Renal cortex interstitium (tissue), 11 donors: ENCODE results near the gene KRTAP17-1. TPM values are rescaled to one million over a fixed set of nuclear protein-coding genes. Genes with fewer than 3 reads are reported as not detected.
"Not testable (repeated sequence)": the region's sequence is repeated elsewhere in the genome, so short reads cannot be mapped to it uniquely, and the experiment has no call there.

ENCODE experiments used
- DNase-seq, 11 donors: peaks; one replicate each; pipeline ENCODE4 v3.0.0-alpha.2; 2013; ENCODE audit warnings: low read depth in 9 of 11, low spot score in 4 of 11; ENCODE audit errors: extremely low read depth in 1 of 11
- polyA plus RNA-seq, 3 donors: library from polyadenylated mRNA; unstranded; fragments of 120-200 nt; gene quantifications; one replicate each; pipeline ENCODE4 v1.2.1, GENCODE V29; 2013; ENCODE audit not compliant: insufficient read length in 3 of 3

KRTAP17-1 gene
- polyA plus RNA-seq, 3 donors = 0.17 TPM; not detected in 2

DNA sequence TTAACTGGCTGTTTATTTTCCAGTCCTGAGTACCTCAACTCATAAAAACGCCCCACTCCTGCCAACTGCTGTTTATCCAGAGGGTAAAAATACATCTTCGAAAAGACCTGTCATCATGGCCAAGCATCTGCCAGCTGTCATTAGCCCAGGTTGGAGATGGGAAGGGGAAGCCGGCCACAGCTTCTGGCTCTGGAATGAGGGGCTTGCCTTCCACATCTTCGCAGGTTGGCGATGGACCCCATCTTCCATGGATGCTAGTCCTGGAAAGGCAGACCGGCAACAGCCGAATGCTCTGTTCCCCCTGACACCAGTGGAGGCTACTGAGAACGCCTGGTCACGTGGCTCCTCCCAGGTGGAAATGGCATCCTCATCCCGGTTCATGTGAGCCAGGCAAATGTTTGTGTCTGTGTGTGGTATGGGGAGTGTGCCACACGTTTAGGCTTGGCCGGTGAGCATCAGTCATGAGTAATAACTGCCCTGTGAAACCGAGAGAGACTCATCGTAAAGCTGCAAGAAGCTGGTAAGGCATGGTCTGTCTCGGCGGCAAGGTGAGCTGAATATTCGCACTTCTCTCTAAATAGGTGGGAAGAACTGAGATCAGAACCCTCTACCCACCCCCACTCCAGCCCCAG, 420 bp upstream of the KRTAP17-1 start:
- no peak for DNase-seq

DNA sequence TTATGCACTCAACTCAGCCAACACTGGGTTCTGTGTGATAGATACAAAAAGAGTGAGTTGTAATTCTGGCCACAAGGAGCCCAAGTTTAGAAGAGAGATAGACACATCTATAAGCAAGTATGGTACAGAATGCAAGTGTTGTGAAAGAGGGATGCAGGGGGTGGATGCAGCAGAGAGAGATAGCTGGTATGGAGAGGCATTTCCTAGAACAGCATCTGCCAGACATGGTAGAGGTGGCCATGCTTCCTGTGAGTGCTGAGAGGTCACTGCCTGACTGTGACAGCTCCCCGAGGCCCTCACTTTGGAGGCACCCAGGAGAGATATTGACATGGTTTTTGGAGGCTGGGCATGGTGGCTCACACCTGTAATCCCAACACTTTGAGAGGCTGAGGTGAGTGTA, 4.4 kb downstream of the KRTAP17-1 start:
- no peak for DNase-seq

DNA sequence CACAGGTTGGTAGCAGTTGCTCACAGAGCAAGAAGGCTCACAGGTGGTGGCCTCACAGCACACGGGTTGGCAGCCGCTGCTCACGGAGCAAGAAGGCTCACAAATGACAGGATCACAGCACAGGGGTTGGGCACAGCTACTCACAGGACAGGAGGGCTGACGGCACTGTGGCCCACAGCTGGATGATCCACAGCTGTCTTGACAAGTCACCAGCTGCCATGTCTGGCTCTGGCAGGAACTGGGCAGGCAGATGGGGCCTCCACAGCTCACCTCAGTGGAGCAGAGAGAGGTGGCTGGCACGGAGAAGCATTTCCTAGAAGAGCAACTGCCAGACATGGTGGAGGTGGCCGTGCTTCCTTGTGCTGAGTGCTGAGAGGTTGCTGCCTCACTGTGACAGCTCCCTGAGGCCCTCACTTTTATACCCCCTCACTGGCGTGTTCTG, 6.6 kb downstream of the KRTAP17-1 start, which contains the start of gene KRTAP16-1:
TSS of gene KRTAP16-1 (minus strand) at position 392 of the 442 bp plus-strand sequence. CDS start at position 336, 56 bp downstream.
- DNase-seq = no peak

DNA sequence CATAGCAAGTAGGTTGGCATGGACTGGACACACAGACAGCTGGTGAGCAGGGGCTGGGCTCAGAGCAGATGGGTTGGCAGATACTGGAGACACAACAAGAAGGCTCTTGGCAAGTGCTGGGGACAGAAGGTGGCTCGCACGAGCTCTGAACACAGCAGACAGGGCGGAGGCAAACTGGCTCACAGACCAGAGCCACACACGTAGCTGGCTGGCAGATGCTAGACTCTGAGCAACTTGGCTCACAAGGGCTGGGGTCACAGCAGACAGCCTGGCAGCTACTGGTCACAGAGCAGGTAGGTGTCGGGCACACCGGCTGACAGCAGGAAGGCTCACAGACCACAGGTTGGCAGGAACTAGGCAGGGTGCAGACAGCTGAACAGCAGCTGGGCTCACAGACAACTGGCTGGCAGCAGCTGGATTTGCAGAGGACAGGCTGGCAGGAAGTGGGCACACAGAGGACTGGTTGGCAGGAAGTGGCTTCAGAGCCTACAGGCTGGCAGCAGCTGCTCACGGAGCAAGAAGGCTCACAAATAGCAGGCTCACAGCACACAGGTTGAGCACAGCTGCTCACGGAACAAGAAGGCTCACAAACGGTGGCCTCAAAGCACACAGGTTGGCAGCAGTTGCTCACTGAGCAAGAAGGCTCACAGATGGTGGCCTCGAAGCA, 7.1 kb downstream of the KRTAP17-1 start:
- no peak for DNase-seq

DNA sequence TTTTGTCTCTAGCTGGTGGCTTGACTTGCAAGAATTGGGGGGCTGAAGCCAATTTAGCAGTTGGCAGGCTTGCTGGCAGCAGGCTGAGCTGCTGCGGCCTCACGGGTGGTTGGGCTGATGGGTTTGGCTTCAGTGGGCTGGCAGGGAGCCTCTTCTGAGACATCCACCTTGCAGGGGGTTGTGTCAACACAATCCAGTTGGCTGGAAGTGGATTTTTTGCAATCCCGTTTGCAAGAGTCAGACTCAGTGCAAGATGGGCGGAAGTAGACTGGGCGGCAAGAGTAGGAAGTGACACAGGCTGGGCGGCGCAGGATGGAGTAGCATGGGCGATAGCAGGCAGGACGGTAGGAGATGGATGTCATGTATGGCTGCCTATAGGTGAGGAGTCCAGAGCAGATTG, 7.9 kb downstream of the KRTAP17-1 start:
- no peak for DNase-seq

DNA sequence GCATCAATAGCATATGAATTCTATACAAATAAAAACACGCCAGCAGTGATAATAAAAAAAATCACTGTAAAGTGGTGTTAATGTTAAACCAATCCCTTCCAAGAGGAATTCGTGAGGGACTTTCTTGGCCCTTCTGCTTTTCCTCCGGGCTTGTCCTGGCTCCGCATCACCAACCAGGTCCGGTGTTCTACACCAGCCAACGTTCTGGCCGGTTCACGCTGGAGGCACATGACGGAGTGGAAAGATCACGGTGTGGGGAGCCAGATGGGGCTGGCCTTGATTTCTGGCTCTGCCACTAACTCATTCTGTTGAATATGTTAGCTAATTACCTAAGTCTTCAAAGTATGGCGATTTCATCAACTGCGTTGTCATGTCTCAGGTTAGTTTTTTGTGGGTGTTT, 11.4 kb downstream of the KRTAP17-1 start:
- no peak for DNase-seq

DNA sequence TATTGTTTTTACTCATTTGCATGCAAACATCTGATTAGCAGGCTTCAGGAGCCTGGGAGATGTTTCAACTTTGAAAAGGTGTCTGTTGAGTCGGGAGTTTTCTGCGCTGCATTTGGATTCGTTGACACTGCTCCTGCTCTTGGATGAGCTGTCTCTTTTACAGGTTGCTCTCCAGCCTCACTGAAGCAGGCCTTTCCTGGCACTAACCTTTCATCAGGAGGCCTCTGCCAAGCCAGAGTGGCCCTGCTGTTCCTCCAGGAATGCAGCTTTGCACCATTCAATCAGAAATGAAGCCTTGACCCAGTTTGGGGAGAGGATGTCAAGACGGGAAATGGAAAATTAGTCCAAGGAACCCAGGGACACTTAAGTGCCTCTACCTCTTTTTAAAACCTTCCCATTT, 12.5 kb downstream of the KRTAP17-1 start:
- no peak for DNase-seq

DNA sequence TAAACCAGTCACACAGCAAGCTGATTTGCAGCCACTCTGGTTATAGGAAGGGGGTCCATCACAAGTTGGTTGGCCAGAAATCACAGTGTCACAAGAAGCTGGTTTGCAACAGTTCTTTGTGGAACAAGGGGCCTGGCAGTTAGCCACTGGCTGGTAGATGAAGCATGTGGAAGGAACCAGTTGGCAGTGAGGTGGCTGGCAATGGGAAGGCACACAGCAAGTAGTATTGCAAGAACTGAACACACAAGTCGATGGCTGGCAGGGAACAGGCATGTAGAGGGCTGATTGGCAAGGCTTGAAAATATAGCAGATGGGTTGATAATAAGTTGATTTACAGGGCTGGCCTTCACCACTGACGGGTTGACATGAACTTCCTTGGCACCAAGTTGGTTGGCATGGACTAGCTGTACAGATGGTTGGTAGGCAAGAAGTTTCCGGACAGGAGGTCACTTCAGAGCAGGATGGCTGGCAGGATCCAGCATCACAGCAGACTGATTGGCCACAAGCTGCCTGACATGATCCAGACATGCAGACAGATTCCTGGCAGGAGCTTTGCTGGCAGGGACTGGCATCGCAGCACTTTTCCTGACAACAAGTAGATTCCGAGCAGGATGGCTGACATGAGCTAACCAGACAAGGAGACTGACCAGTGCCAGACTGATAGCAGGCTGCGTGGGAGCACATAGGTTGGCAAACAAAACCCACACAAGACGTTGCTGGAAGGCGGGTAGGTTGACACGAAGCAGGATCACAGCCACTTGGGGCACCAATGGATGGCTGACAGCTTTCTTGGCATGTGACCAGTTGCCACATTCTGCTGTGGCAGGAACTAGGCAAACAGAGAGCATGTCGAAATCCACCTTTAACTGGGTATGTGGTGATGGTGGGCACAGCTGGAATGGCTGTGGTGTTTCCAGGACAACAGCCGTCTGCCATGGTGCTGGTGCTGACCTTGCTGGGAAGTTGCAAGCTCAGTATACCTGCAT, 13.3 kb downstream of the KRTAP17-1 start, which contains the start of gene KRTAP29-1:
TSS of gene KRTAP29-1 (minus strand) at position 936 of the 986 bp plus-strand sequence. CDS start at position 936, 0 bp downstream.
- DNase-seq = no peak

DNA sequence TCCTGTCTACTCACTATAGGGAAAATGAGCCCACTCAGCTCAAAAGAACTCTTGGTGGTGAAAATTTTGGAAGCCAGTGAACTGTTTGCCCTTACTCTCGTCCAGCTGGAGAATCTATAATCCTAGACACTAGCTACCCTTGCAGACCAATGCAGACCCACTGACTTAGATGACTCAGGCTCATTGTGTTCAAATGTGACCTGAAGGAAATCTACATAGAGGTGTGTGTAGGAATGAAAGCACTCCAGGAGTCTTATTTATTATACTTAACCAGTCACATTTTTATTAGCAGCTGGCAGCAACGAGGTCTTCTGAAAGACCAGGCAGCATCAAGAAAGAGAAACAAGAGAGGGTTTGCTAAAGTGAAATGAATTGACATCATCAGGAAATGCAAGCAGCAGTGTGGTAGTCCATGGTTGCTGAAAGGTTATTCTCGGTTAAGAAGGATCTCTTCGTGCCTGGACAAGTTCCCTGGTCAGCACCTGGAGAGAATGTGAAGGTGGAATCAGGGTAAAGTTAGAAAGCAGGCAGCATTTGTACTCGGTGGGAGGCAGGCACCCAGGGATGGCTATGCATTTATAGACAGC, 14.2 kb downstream of the KRTAP17-1 start:
- DNase-seq = no peak

DNA sequence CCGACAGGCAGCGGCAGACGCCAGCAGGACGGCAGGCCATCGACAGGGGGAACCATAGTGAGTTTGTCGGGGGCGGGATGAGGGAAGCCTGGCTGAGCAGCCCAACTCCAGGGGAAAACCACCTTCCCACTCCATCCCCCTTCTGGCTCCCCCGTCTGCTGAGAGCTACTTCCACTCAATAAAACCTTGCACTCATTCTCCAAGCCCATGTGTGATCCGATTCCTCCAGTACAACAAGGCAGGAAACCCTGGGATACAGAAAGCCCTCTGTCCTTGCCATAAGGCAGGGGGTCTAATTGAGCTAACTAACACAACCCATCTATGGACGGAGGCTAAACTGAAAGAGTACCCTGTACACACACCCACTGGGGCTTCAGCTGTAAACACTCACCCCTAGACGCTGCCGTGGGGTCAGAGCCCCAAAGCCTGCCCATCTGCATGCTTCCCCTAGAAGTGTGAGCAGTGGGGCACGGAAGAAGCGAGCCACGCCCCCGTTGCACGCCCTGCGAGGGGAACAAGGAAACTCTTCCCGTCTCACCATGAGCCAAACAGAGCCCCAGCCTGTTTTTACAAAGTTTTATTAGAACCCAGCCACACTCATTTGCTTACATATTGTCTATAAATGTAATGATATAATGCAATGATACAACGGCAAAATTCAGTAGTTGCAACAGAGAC, 16.9 kb downstream of the KRTAP17-1 start:
- no peak for DNase-seq

DNA sequence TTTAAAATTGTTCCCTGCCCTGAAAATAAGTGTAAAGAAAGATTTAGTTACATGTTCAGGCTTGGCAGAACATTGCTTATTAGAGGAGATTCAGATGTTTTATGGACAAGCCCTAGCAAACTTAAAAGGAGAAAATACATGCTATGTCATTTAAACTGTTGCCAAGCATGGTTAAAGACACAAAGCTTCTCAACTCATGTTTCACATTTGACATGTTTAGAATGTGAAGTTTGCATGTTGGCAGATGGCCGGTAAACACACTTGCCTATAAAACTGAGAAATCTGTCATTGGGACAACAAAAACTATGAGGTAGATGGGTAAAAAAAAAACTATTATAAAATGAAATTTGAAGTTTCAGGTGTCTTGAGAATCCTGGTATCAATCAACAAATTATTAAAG, 18.7 kb downstream of the KRTAP17-1 start:
- DNase-seq = no peak

DNA sequence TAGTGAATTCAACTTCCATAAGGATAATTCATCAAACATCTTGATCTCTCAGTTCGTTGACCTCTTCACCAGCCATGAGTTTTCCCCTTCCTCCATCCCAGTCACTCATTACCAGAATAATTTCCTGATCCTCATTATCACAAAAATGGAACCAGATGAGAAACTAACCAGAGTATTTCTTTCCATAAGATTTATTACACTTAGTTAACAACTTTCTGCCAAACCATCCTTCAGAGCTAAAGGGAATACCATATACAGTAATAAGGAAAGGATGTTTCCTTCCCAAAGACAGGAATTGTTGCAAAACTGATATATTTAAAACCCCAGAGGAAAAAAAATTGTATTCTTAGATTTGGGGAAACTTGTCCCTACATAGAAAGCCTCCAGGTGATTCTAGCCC, 21.5 kb downstream of the KRTAP17-1 start:
- DNase-seq = no peak

DNA sequence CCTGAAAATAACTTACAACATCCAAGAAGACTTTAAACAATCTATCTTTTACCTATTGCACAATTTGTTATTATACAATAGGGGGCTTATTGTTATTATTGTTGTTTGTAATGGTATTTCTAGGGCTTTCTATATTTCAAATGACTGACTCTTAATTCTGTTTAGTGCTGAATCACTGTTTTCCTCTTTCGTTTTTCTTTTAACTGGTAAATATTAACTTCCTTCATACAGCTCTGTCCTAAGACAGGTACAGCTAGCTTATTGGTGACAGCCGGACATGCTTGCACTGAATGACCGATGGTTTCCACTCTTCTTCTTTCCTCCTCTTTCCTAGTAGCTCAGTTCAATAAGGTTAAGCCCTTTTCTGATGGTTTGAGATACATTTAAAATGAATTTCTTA, 28.5 kb downstream of the KRTAP17-1 start:
- no peak for DNase-seq

DNA sequence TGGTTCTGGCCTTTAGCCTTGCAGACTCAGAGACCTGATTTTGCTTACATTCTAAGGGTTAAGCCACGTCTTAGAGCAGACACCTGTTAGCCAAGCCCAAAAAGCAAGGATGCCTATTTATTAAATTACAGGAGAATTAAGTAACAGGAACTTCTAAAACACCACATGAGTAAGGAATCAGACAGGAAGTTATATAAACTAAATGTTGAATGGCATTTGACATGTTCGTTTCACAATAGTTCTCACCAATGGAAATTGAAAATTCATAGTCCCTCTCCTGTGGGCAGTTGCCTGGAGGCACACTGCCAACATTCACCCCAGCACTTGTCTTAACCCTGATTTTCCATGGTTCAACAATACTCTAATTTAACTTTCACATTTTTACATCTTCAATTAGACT, 31.0 kb downstream of the KRTAP17-1 start:
- no peak for DNase-seq

DNA sequence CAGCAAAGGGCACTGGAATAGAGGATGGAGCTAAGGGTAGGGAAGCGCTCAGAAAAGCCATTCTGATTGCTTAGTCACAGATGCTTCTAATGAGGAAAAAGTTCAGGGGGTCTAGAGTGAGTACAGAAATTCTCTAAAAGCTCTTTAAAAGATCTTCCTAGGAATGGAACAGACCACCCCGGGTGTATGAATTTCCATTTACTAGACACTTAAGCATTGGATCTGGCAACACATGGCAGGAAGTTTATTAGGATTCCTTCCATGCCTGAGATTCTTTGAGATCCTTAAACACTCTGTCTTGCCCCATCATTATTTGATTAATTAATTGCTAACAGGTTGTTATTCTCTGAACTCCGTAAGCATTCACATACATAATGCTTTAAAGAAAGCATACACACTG, 31.5 kb downstream of the KRTAP17-1 start:
- no peak for DNase-seq

DNA sequence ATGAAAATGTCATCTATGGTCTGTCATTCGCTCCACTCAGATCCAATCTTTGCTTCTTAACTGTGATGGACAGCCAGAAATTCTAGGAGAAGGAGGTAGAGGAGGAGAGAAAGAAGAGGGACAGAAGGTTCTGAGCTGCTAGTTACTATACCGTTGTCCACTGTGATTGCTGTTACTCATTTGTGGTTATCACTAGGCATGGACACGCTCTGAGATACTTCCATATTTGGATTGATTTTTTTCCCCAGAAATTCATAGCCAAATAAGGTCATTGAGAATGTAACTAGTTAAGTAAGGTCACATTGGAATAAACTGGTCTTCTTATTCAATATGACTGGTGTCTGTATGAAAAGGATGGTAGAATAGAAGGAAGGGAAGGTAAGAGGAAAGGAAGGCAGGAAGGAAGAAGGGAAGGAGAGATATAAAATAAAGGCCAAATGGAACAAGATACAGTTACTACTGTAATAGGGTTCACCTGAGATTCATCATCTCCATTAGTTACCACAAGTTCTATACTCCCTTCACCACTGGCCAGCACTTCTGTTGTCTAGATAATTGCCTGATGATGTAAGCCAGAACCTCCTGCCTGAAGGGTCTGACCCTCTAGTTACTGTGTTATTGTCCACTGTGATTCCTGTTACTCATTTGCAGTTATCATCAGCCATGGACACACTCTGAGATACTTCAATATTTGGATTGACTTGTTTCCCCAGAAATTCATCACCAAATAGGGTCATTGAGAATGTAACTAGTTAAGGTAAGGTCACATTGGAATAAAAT, 37.1 kb downstream of the KRTAP17-1 start:
- no peak for DNase-seq

DNA sequence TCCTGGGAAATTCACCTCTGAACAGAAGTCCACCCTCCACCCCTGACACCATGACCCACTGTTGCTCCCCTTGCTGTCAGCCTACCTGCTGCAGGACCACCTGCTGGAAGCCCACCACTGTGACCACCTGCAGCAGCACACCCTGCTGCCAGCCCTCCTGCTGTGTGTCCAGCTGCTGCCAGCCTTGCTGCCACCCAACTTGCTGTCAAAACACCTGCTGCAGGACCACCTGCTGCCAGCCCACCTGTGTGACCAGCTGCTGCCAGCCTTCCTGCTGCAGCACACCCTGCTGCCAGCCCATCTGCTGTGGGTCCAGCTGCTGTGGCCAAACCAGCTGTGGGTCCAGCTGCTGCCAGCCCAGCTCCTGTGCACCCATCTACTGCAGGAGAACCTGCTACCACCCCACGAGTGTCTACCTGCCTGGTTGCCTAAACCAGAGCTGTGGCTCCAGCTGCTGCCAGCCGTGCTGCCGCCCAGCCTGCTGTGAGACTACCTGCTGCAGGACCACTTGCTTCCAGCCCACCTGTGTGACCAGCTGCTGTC, 39.8 kb downstream of the KRTAP17-1 start, which contains the start of gene KRTAP9-7:
TSS of gene KRTAP9-7 (plus strand) at position 51 of the 543 bp plus-strand sequence. CDS start at position 51, 0 bp downstream.
- DNase-seq = not testable (repeated sequence)
